Measurements from ENCODE around the gene NOXO1. TPM values are rescaled to one million over a fixed set of nuclear protein-coding genes. Genes with fewer than 3 reads are reported as not detected.
A peak's percentile ranks its signal among the peaks of the same experiment; 100 is the strongest.
"Not testable (repeated sequence)": the region's sequence is repeated elsewhere in the genome, so short reads cannot be mapped to it uniquely, and the experiment has no call there.

The NOXO1 gene
- total and polyA plus RNA-seq, 12 donors: 0.28 to 3.3 (median 0.53) TPM; not detected in 7

- Histone ChIP-seq H3K27me3 (no peaks in the 10 kb centered on the region), H3K36me3 (replicated peaks in 1 of 2) (peaks cover 0 to 23% of the 10 kb centered on the region in 2 donors), H3K9me3 (replicated peaks in 1 of 3) (no peaks in the 10 kb centered on the region), H3K27ac (peak overlapping the region; percentile 85 to 98 (median 95)), H3K4me1 (replicated peaks in 1 of 2) (peaks cover 10 to 24% of the 10 kb centered on the region in 2 donors), H3K4me3 (peak overlapping the region; percentile 72 to 92 (median 90))
- DNase-seq: no peak
- intact Hi-C loops (cut with DNase I): no loop called here
- TF ChIP-seq CTCF (IDR thresholded peaks at IDR 0.05): no peak
- no peak for TF ChIP-seq POLR2A (IDR thresholded peaks at IDR 0.05)
- WGBS, 4 donors: 14 to 28% (median 23%) methylated on average over 11 to 24 of the region's 24 CpGs
Observed at GRCh38 chr16:1965396-1966001, 15.8 kb downstream of the NOXO1 start.

GRCh38 chr16:1964506-1965395, 16.5 kb downstream of the NOXO1 start, which contains the start of gene RPS2:
TSS of gene RPS2 (minus strand) at chr16:1964826. CDS start at chr16:1964625, 201 bp downstream.
- H3K27ac ChIP-seq: peak within 1 kb of the TSS; percentile 92 to 98 (median 95)
- peaks cover 10 to 29% of the 10 kb centered on the region in 2 donors for H3K4me1 ChIP-seq (replicated peaks in 1 of 2)
- peak; percentile 98 to 100 (median 100) for DNase-seq
- H3K9me3 ChIP-seq (replicated peaks in 1 of 3): no peaks in the 10 kb centered on the region
- H3K4me3 ChIP-seq: peak within 1 kb of the TSS; percentile 72 to 92 (median 90)
- intact Hi-C loops (cut with DNase I): no loop called here
- TF ChIP-seq POLR2A (IDR thresholded peaks at IDR 0.05): peak; percentile 95 to 96
- peak in 1 of 6 experiments; percentile 14 for TF ChIP-seq CTCF (IDR thresholded peaks at IDR 0.05)
- WGBS, 4 donors: 0 to 2% (median 1%) methylated on average over 10 to 97 of the region's 97 CpGs
- no peaks in the 10 kb centered on the region for H3K27me3 ChIP-seq
- peaks cover 0 to 23% of the 10 kb centered on the region in 2 donors for H3K36me3 ChIP-seq (replicated peaks in 1 of 2)

- no peaks in the 10 kb centered on the region for H3K27me3 ChIP-seq
- H3K27ac ChIP-seq: peak overlapping the region; percentile 92 to 98 (median 95)
- DNase-seq: peak in 6 of 7 donors; percentile 38 to 83 (median 62)
- H3K9me3 ChIP-seq (replicated peaks in 1 of 3): no peaks in the 10 kb centered on the region
- peak overlapping the region in 3 of 4 donors; percentile 71 to 90 (median 72) for H3K4me3 ChIP-seq
- 8 to 13% (median 10%) methylated on average over 25 to 44 of the region's 44 CpGs for WGBS, 4 donors
- intact Hi-C loops (cut with DNase I): no loop called here
- peaks cover 0 to 23% of the 10 kb centered on the region in 2 donors for H3K36me3 ChIP-seq (replicated peaks in 1 of 2)
- peaks cover 10 to 29% of the 10 kb centered on the region in 2 donors for H3K4me1 ChIP-seq (replicated peaks in 1 of 2)
- TF ChIP-seq POLR2A (IDR thresholded peaks at IDR 0.05): no peak
- TF ChIP-seq CTCF (IDR thresholded peaks at IDR 0.05): peak in 2 of 6 experiments; percentile 20 to 26
Observed at GRCh38 chr16:1963806-1964505, 17.3 kb downstream of the NOXO1 start.

DNA sequence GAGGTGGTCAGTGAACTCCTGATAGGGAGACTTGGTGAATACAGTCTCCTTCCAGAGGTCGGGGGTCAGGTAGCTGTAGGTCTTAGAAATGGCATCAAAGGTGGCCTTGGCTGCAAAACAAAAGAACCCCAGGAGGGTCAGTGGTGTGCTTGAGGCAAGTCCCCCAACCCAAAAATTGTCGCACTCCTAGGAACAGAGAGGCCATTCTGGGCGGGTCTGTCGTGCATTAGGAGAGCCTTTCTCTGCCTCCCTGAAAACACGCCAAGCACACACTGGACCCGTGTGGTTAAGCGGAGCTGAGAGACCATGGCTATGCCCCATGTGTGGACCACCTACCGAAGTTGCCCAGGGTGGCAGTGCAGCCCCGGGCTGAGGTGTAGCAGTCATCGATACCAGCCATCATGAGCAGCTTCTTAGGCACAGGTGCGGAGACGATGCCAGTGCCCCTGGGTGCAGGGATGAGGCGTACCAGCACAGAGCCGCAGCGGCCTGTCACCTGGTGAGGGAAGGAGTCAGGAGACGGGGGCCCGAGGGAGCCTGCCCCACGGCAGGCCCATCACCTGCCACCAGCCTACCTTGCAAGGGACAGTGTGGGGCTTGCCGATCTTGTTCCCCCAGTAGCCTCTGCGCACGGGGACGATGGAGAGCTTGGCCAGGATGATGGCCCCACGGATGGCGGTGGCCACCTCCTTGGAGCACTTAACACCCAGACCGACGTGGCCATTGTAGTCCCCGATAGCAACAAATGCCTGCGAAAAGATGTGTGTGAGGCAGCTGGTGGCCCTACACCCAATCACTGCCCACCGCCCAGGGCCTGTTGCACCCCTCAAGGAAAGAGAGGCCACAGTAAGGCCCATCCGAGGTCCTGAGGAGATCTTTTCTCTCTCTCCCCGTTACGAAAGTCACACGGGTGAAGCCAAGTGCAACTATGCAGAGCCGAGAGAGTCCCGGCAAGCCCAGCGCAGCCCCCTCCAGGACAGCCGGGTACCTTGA, 18.8 kb downstream of the NOXO1 start:
- H3K27ac ChIP-seq; intact Hi-C loops (cut with DNase I); H3K9me3 ChIP-seq (replicated peaks in 1 of 3); DNase-seq; H3K27me3 ChIP-seq: not testable (repeated sequence)
- 81 to 86% (median 84%) methylated on average over 21 to 37 of the region's 37 CpGs for WGBS, 4 donors
- Histone ChIP-seq H3K4me1 (replicated peaks in 1 of 2) (peaks cover 10 to 29% of the 10 kb centered on the region in 2 donors), H3K36me3 (replicated peaks in 1 of 2) (peaks cover 0 to 23% of the 10 kb centered on the region in 2 donors), H3K4me3 (peak overlapping the region in 1 of 4 donors; percentile 90)

All from adrenal gland (tissue), 12 donors.